Left lobe of liver (tissue), 2 donors: ENCODE data around the gene VSTM2L. TPM values are rescaled to one million over a fixed set of nuclear protein-coding genes. Genes with fewer than 3 reads are reported as not detected.
A peak's percentile ranks its signal among the peaks of the same experiment; 100 is the strongest.

ENCODE experiments used
- ATAC-seq: fragments of 200-7000 bp; cut with Tn5 transposase; one replicate; pipeline ENCODE4 v1.9.1; 2020; ENCODE audit warnings: mild to moderate bottlenecking, moderate library complexity
- DNase-seq: peaks from one replicate; pipeline ENCODE4 v3.0.0-alpha.2; 2020; ENCODE audit warnings: low spot score
- total RNA-seq: library from RNA; stranded (reverse); gene quantifications from one replicate; pipeline ENCODE4 v1.2.1, GENCODE V29; 2021
- donor health status: DM: no; HTN: no; CAD: no; lungs with moderate emphysema.
- donor health status: DM: no; HTN: yes; CAD: no.

The VSTM2L gene
- total RNA-seq, 1 donor from 2014 or later: 4.4 TPM

- peak; percentile 80 for ATAC-seq
- peak; percentile 92 for DNase-seq
These were observed 81.3 kb downstream of the VSTM2L start for GRCh38 chr20:37984018-37984785.

GRCh38 chr20:37986044-37986858 lies 83.3 kb downstream of the VSTM2L start:
- ATAC-seq (peak; percentile 21), DNase-seq (peak; percentile 52)

- DNase-seq: peak; percentile 98
- peak; percentile 76 for ATAC-seq
These were observed 84.1 kb downstream of the VSTM2L start for GRCh38 chr20:37986873-37987601.

DNA sequence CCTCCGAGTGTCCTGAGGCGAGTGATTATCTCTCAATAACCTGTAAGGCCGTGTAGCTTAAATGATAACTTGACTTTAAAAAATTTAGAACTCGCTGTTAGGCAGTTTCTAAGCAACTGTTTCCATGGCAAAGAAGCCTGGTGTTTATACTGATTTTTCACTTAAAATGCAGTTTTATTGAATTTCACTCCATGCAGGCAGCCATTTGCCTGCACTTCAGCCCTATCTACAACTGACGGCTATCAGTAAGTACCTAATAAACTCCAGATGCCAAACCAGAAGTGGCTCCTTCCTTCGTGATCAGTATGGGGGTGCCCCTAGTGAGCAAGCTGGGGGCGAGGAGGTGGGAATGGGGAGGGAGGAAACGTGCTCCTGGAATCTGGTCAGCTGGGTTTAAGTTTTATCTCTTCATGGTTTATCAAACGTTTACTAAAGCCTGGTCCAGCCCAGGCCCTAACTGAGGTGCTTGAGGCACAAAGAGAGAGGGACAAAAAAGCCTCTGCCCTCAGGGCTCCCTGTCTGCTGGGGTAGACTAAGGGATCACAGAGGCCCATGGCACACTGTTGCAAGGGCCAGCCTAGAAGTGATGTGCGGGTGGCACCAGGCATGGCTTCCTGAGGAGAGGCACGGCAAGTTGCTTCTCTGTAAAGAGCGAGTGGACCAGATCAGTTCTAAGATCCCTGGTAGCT lies 84.8 kb downstream of the VSTM2L start:
- DNase-seq (no peak), ATAC-seq (no peak)

DNA sequence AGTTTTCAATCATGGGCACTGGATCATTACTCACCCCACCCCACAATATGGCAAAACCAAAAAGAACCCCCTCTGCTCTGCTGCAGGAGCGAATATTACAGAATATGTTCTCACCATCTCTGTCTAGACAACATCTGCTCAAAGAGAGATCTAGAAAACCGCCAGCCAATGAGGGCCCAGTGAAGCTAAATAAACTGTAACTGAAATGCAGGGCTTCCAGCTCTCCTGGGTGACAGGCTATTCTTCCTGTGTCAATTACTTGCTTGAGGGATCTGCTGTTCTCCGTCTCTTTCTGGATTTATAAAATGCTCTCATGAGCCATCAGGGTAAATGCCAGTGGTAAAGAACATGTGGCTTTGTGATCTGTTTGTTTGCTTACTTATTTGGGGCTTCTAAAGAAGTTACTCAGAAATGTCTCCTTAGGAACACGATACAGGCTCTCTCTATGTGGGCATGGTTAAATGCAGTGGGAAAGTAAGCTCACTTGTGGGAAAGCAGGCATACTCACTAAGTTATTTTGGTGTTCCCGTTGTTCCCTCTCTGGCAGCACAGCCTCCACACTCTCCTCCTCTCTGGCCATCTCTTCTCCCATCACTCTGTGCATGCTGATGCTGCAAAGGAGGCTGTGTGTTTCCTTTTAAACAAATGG lies 85.5 kb downstream of the VSTM2L start:
- DNase-seq (no peak), ATAC-seq (no peak)

- ATAC-seq (no peak), DNase-seq (no peak)
These were observed 86.8 kb downstream of the VSTM2L start for GRCh38 chr20:37989601-37990295.

- ATAC-seq (peak; percentile 27), DNase-seq (peak; percentile 70)
These were observed 87.7 kb downstream of the VSTM2L start for GRCh38 chr20:37990571-37991151.

DNA sequence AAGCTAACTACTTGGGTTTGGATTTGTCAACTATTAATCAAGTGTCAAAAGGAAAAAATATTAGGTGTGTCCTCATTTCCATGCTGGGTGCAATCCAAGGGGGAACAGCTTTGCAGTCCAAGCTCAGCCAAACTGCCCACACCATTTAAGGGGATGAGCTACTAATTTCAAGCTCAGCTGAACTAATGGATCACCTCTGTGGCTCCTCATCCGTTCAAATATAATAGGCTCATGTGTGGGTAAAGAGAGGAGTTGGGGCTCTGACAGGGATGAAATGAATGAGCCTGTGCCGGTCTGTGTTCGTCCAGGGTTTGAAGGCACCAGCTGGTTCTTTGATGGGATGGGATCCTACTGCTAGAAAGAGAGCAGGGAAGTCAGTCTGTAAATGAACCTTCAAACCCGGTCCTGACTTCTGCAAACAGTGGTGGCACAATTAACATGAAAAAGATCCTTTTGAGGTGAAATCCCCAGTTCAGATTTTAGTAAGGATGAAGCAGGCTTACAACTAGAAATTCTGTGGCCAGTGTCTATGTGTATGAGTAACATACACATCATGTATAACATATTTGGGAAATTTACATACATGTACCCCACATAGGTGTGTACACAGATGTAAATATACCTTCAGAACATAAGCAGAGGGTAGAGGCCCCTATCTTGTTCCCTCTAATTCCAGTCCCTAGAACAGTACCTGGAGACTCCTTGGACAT lies 88.4 kb downstream of the VSTM2L start:
- DNase-seq (no peak), ATAC-seq (no peak)

- DNase-seq (no peak), ATAC-seq (no peak)
These were observed 89.0 kb downstream of the VSTM2L start for GRCh38 chr20:37991908-37992307.

DNA sequence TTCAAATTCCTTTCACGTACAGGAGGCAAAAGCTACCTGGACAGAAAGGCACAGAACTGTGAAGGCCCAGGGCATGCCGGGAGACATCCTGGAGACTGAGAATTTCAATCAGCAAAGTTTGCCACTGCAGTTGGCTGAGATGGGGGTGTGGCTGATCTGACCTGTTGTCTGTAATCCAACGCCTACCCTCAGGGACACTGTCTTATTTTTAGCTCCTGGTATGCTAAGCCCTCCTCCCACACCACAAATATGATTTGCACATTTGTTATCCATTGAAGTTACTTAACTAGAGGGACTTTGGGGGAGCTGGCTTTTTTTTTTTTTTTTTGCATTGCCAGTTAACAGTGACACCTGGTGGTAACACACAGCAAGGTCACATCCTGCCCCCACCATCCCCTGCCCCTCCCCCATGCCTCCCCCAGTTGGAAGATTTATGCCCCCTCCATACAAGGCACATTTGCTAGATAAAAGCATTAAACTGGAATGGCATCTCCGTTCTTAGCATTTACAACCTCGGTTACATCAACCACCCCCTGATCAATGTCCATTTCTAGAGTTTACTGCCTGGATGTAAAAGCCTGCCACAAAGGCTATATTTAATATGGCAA lies 90.0 kb downstream of the VSTM2L start:
- DNase-seq (no peak), ATAC-seq (peak; percentile 81)

DNA sequence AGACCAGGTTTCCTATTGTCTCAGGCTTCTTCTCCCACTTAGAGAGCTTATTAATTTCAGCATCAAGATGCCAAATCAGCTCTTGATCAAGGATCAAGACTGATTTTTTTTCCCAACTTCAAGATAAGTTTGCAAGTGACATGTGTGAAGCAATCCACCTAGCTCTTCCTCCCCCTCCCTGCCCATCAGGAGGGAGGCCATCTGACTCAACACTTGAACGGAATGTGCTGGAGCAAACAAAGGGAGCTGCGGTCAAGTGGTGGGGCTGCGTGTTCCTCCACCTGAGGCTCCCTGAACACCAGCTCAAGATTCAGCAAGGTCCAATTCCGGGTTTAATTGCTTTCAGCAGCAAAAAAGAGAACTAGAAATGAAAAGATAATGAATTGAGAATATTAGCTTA lies 91.6 kb downstream of the VSTM2L start:
- no peak for ATAC-seq
- no peak for DNase-seq

Other genes starting within 250 kb of the VSTM2L start
- gene CTNNBL1, start 209.1 kb upstream of the VSTM2L start, total RNA-seq: 41.4 TPM
- 10.3 TPM for gene TTI1, start 130.3 kb downstream of the VSTM2L start, total RNA-seq
- 22.8 TPM for gene RPRD1B, start 130.6 kb downstream of the VSTM2L start, total RNA-seq